ENCODE results near the gene OR2W3. TPM values are rescaled to one million over a fixed set of nuclear protein-coding genes. Genes with fewer than 3 reads are reported as not detected.
"Not testable (repeated sequence)": the region's sequence is repeated elsewhere in the genome, so short reads cannot be mapped to it uniquely, and the experiment has no call there.

The OR2W3 gene
- total RNA-seq, 1 donor from 2014 or later = not detected

DNA sequence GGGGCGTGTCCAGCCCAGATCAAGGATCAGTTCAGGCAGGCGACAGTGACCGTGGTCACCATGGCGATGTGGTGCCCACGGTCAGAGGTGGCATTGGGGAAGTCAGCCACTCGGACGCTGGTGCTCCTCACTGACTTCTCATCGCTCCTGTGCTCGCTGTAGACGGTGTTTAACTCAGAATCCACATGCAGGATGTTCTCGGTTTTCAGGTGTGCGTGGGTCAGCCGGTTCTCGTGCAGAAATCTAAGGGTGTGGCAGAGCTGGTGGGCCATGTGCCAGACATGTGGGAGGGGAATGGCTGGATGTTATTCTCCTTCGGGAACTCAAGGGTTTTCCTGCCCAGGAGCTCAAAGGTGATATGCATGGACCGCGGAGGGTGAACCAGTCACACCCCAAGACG lies 41.0 kb downstream of the OR2W3 start:
- no peak for DNase-seq (ENCODE audit: low read depth)
- TF ChIP-seq, protein P1, sequence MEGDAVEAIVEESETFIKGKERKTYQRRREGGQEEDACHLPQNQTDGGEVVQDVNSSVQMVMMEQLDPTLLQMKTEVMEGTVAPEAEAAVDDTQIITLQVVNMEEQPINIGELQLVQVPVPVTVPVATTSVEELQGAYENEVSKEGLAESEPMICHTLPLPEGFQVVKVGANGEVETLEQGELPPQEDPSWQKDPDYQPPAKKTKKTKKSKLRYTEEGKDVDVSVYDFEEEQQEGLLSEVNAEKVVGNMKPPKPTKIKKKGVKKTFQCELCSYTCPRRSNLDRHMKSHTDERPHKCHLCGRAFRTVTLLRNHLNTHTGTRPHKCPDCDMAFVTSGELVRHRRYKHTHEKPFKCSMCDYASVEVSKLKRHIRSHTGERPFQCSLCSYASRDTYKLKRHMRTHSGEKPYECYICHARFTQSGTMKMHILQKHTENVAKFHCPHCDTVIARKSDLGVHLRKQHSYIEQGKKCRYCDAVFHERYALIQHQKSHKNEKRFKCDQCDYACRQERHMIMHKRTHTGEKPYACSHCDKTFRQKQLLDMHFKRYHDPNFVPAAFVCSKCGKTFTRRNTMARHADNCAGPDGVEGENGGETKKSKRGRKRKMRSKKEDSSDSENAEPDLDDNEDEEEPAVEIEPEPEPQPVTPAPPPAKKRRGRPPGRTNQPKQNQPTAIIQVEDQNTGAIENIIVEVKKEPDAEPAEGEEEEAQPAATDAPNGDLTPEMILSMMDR (conservative IDR thresholded peaks at IDR 0.05; ENCODE audit: low read depth, low read length) = no peak
- H3K4me3 ChIP-seq (ENCODE audit: low read depth, low read length) = no peak overlapping the region

DNA sequence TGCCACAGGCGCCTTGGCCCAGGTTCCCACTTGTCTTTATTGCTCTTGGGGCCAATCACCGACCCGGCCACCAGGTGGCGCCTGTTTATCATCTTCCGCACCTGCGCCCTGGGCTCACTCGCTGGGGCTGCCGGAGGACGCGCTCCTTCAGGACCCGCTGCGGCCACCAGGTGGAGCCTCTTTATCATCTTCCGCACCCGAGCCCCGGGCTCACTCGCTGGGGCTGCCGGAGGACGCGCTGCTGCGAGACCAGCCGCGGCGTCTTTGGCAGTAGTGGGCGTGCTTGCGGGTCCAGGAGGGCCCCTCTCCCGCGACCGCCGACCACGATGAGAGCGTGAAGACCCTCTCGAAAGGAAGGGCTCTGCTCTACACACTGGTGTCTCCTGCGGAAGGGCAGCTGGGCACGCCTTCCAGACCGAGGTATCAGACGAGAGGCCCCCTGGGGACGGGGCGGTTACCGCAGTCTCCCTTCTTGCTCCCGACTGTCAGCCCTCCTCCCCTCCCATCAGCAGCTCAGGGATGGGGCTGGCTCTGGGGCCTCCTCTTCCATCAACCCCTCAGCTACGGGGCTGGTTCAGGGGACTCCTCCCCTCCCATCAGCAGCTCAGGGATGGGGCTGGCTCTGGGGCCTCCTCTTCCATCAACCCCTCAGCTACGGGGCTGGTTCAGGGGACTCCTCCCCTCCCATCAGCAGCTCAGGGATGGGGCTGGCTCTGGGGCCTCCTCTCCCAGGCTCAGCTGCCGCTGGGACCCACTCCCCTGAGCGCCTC lies 41.8 kb downstream of the OR2W3 start:
- H3K4me3 ChIP-seq (ENCODE audit: low read depth, low read length) = peak overlapping the region; percentile 42
- DNase-seq (ENCODE audit: low read depth) = not testable (repeated sequence)
- TF ChIP-seq, protein P1 (conservative IDR thresholded peaks at IDR 0.05; ENCODE audit: low read depth, low read length) = peak; percentile 60

DNA sequence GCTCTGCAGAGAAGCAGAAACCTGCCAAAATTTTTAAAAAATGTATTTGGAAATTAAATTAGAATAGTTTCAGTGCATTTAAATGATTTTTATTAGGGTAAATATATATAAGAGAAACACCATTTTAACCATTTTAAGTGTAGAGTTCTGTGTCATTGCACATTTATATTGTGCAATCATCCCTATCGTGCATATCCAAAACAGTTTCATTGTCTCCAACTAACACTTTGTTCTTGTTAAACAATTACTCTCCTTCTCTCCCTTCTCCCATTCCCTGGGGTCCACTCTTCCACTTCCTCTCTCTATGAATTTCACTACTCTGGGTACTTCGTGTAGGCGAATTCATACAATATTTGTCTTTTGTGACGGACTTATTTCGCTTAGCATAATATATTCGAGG lies 47.2 kb downstream of the OR2W3 start:
- DNase-seq (ENCODE audit: low read depth) = no peak
- no peak overlapping the region for H3K4me3 ChIP-seq (ENCODE audit: low read depth, low read length)
- TF ChIP-seq, protein P1 (conservative IDR thresholded peaks at IDR 0.05; ENCODE audit: low read depth, low read length) = no peak

Other genes with a start within 250 kb of the OR2W3 start
- not detected in 2 replicates for gene OR13G1, start 215.8 kb upstream of the OR2W3 start, total RNA-seq
- gene OR6F1, start 178.9 kb upstream of the OR2W3 start, total RNA-seq = not detected in 2 replicates
- not detected in 2 replicates for gene OR14K1, start 157.0 kb upstream of the OR2W3 start, total RNA-seq
- gene OR14A2, start 147.4 kb upstream of the OR2W3 start, total RNA-seq = not detected in 2 replicates
- gene OR1C1, start 135.0 kb upstream of the OR2W3 start, total RNA-seq = not detected in 2 replicates
- gene OR14A16, start 71.5 kb upstream of the OR2W3 start, total RNA-seq = not detected in 2 replicates
- gene OR11L1, start 53.7 kb upstream of the OR2W3 start, total RNA-seq = not detected in 2 replicates
- gene TRIM58, start 38.4 kb upstream of the OR2W3 start, total RNA-seq = 2.0 and 6.0 TPM in 2 replicates
- gene OR2T8, start 24.7 kb downstream of the OR2W3 start, total RNA-seq = 0.14 TPM in 1 of 2 replicates, not detected in the other
- not detected in 2 replicates for gene OR2AJ1, start 29.3 kb downstream of the OR2W3 start, total RNA-seq
- gene OR2L8, start 53.3 kb downstream of the OR2W3 start, total RNA-seq = not detected in 2 replicates
- gene OR2AK2, start 69.6 kb downstream of the OR2W3 start, total RNA-seq = not detected in 2 replicates
- not detected in 2 replicates for gene OR2L5, start 118.1 kb downstream of the OR2W3 start, total RNA-seq
- not detected in 2 replicates for gene OR2L2, start 134.5 kb downstream of the OR2W3 start, total RNA-seq
- not detected in 2 replicates for gene OR2L3, start 151.2 kb downstream of the OR2W3 start, total RNA-seq
- not detected in 2 replicates for gene OR2L13, start 199.6 kb downstream of the OR2W3 start, total RNA-seq
- not detected in 2 replicates for gene OR2M5, start 249.6 kb downstream of the OR2W3 start, total RNA-seq